Measurements from ENCODE around the gene PRKACG. TPM values are rescaled to one million over a fixed set of nuclear protein-coding genes. Genes with fewer than 3 reads are reported as not detected.

PRKACG gene
- total and polyA plus RNA-seq, 2 experiments from 2014 or later = not detected

- Histone ChIP-seq H3K4me3 (no peak overlapping the region), H4K20me1 (ENCODE audit: insufficient read depth) (no peaks in the 10 kb centered on the region), H3K9me2 (ENCODE audit: insufficient read depth) (no peaks in the 10 kb centered on the region), H3F3A (ENCODE audit: insufficient read depth) (no peaks in the 10 kb centered on the region), H2AFZ (no peak overlapping the region), H3K36me3 (ENCODE audit: low read depth) (no peaks in the 10 kb centered on the region), H3K4me1 (ENCODE audit: insufficient read depth) (no peaks in the 10 kb centered on the region), H3K27me3 (replicated peaks; ENCODE audit: insufficient read depth) (no peaks in the 10 kb centered on the region; the same call in none of the 2 replicates), H3K4me2 (ENCODE audit: unreplicated experiment) (no peak overlapping the region), H3K27ac (no peak overlapping the region), H3K79me2 (ENCODE audit: insufficient read depth) (no peaks in the 10 kb centered on the region), H3K9me3 (ENCODE audit: low read depth) (no peaks in the 10 kb centered on the region), H3K9ac (no peak overlapping the region)
- WGBS, 2 experiments (ENCODE audit: low coverage in 1 of 2, low lambda C conversion rate in 2 of 2, missing lambda C conversion rate in 2 of 2) = 2 to 4% methylated on average over 2 of the region's 2 CpGs
- in situ Hi-C loops (cut with MboI) = no loop called here
- DNase-seq = peak; percentile 24
- TF ChIP-seq EZH2phosphoT487 (IDR thresholded peaks at IDR 0.05; ENCODE audit: insufficient read depth, low read depth) (no peak), EZH2 (IDR thresholded peaks at IDR 0.05; ENCODE audit: insufficient read depth, poor library complexity, severe bottlenecking) (no peak)
Measured at GRCh38 chr9:69004836-69005235, 9.1 kb downstream of the PRKACG start.

- 61 to 62% methylated on average over 8 of the region's 8 CpGs for WGBS, 2 experiments (ENCODE audit: low coverage in 1 of 2, low lambda C conversion rate in 2 of 2, missing lambda C conversion rate in 2 of 2)
- in situ Hi-C loops (cut with MboI) = no loop called here
Measured at GRCh38 chr9:69003051-69003450, 10.9 kb downstream of the PRKACG start.

GRCh38 chr9:69001921-69002320, 12.0 kb downstream of the PRKACG start:
- no peaks in the 10 kb centered on the region for H3K9me2 ChIP-seq (ENCODE audit: insufficient read depth)
- no peak overlapping the region for H3K4me2 ChIP-seq (ENCODE audit: unreplicated experiment)
- no peak overlapping the region for H3K4me3 ChIP-seq
- in situ Hi-C loops (cut with MboI) = no loop called here
- no peak overlapping the region for H2AFZ ChIP-seq
- no peaks in the 10 kb centered on the region for H3K36me3 ChIP-seq (ENCODE audit: low read depth)
- no peaks in the 10 kb centered on the region for H3K4me1 ChIP-seq (ENCODE audit: insufficient read depth)
- WGBS, 2 experiments (ENCODE audit: low coverage in 1 of 2, low lambda C conversion rate in 2 of 2, missing lambda C conversion rate in 2 of 2) = 52 to 54% methylated on average over 8 of the region's 8 CpGs
- H3K9me3 ChIP-seq (ENCODE audit: low read depth) = no peaks in the 10 kb centered on the region
- H4K20me1 ChIP-seq (ENCODE audit: insufficient read depth) = no peaks in the 10 kb centered on the region
- no peak overlapping the region for H3K27ac ChIP-seq
- no peaks in the 10 kb centered on the region for H3K79me2 ChIP-seq (ENCODE audit: insufficient read depth)
- no peaks in the 10 kb centered on the region for H3F3A ChIP-seq (ENCODE audit: insufficient read depth)
- no peak for DNase-seq
- no peak overlapping the region for H3K9ac ChIP-seq
- H3K27me3 ChIP-seq (replicated peaks; ENCODE audit: insufficient read depth) = peaks cover 6% of the 10 kb centered on the region
- TF ChIP-seq EZH2phosphoT487 (IDR thresholded peaks at IDR 0.05; ENCODE audit: insufficient read depth, low read depth) (no peak), EZH2 (IDR thresholded peaks at IDR 0.05; ENCODE audit: insufficient read depth, poor library complexity, severe bottlenecking) (no peak)

More at GRCh38 chr9:69003051-69003450, 10.9 kb downstream of the PRKACG start:
- Histone ChIP-seq H2AFZ (no peak overlapping the region), H3K9me3 (ENCODE audit: low read depth) (no peaks in the 10 kb centered on the region), H3K4me3 (no peak overlapping the region), H3K9me2 (ENCODE audit: insufficient read depth) (no peaks in the 10 kb centered on the region), H3K36me3 (ENCODE audit: low read depth) (no peaks in the 10 kb centered on the region), H3K79me2 (ENCODE audit: insufficient read depth) (no peaks in the 10 kb centered on the region), H3K27me3 (replicated peaks; ENCODE audit: insufficient read depth) (no peaks in the 10 kb centered on the region; the same call in none of the 2 replicates), H3K27ac (no peak overlapping the region), H3F3A (ENCODE audit: insufficient read depth) (no peaks in the 10 kb centered on the region), H3K4me2 (ENCODE audit: unreplicated experiment) (no peak overlapping the region), H3K4me1 (ENCODE audit: insufficient read depth) (no peaks in the 10 kb centered on the region), H3K9ac (no peak overlapping the region), H4K20me1 (ENCODE audit: insufficient read depth) (no peaks in the 10 kb centered on the region)
- no peak for TF ChIP-seq EZH2phosphoT487 (IDR thresholded peaks at IDR 0.05; ENCODE audit: insufficient read depth, low read depth)
- no peak for TF ChIP-seq EZH2 (IDR thresholded peaks at IDR 0.05; ENCODE audit: insufficient read depth, poor library complexity, severe bottlenecking)
- no peak for DNase-seq

GRCh38 chr9:68999393-69000105, 14.4 kb downstream of the PRKACG start:
- H3K4me2 ChIP-seq (ENCODE audit: unreplicated experiment) = no peak overlapping the region
- H4K20me1 ChIP-seq (ENCODE audit: insufficient read depth) = no peaks in the 10 kb centered on the region
- TF ChIP-seq EZH2phosphoT487 (IDR thresholded peaks at IDR 0.05; ENCODE audit: insufficient read depth, low read depth) = no peak
- no peak for TF ChIP-seq EZH2 (IDR thresholded peaks at IDR 0.05; ENCODE audit: insufficient read depth, poor library complexity, severe bottlenecking)
- no peaks in the 10 kb centered on the region for H3K9me3 ChIP-seq (ENCODE audit: low read depth)
- in situ Hi-C loops (cut with MboI) = loop anchor here (10.0 kb wide), 1 partner anchor 405 kb away; no protein-coding TSS in a partner anchor
- H3F3A ChIP-seq (ENCODE audit: insufficient read depth) = no peaks in the 10 kb centered on the region
- peaks cover 13% of the 10 kb centered on the region for H3K27me3 ChIP-seq (replicated peaks; ENCODE audit: insufficient read depth)
- H2AFZ ChIP-seq = no peak overlapping the region
- H3K9ac ChIP-seq = no peak overlapping the region
- H3K36me3 ChIP-seq (ENCODE audit: low read depth) = no peaks in the 10 kb centered on the region
- H3K4me3 ChIP-seq = no peak overlapping the region
- no peaks in the 10 kb centered on the region for H3K4me1 ChIP-seq (ENCODE audit: insufficient read depth)
- no peaks in the 10 kb centered on the region for H3K79me2 ChIP-seq (ENCODE audit: insufficient read depth)
- WGBS, 2 experiments (ENCODE audit: low coverage in 1 of 2, low lambda C conversion rate in 2 of 2, missing lambda C conversion rate in 2 of 2) = 21% methylated on average over 10 of the region's 10 CpGs
- DNase-seq = peak; percentile 78
- H3K27ac ChIP-seq = no peak overlapping the region
- no peaks in the 10 kb centered on the region for H3K9me2 ChIP-seq (ENCODE audit: insufficient read depth)
